ENCODE data around the gene ZNF554. TPM values are rescaled to one million over a fixed set of nuclear protein-coding genes. Genes with fewer than 3 reads are reported as not detected.

ZNF554 gene
- total RNA-seq, 3 donors from 2014 or later (not counting 1 experiment from before 2014, with no cell fraction given), result 3.4 to 5.6 (median 3.7) TPM

DNA sequence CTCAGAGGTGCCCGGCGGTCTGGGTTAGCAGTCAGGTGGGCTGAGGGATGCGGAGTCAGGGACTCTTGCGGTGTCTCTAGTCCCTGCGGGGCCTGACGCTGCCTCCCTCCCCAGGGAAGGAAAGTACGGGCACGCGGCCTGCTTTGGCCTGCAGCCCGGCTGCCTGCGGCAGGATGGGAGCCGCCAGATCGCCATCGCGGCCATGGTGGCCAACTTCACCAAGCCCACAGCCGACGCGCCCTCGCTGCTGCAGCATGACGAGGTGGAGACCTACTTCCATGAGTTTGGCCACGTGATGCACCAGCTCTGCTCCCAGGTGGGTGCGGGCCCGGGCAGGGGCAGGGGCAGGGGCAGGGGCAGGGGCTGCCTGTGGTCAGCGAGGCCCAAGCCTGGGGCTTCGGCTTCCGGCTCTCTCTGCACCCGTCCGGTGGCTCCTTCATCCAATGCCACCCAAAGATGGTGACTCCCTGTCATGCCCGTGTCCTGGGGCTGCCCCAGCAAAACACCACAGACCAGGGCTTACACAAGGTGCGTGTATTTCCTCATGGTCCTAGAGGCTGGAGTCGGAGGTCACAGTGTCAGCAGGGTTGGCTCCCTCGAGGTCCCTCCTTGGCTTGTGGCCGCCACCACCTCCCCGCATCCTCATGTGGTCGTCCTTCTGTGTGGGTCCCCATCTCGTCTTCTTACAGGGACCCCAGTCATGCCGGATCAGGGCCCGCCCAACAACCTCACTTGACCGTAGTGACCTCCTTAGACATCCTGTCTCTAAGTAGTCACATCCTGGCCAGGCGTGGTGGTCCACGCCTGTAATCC is 11.3 kb upstream of the ZNF554 start:
- Histone ChIP-seq H3K4me1 (ENCODE audit: control insufficient read depth, insufficient read depth, low read length) (no peaks in the 10 kb centered on the region), H3K4me3 (ENCODE audit: low read length) (no peak overlapping the region), H3K9me3 (ENCODE audit: control insufficient read depth, insufficient read depth, low read length) (no peaks in the 10 kb centered on the region), H3K27ac (ENCODE audit: low read length) (no peak overlapping the region), H3K36me3 (ENCODE audit: control insufficient read depth, insufficient read depth, low read length) (peaks cover 15% of the 10 kb centered on the region), H3K27me3 (ENCODE audit: control insufficient read depth, insufficient read depth, low read length) (no peaks in the 10 kb centered on the region)
- Mint-ChIP-seq H3K9me3 (no peaks in the 10 kb centered on the region), H3K36me3 (no peaks in the 10 kb centered on the region), H3K27me3 (ENCODE audit: low read depth in 2 of 2) (no peaks in the 10 kb centered on the region), H3K27ac (no peak overlapping the region), H3K4me3 (no peak overlapping the region), H3K4me1 (peaks cover 0 to 4% of the 10 kb centered on the region in 2 donors)
- intact Hi-C loops (cut with micrococcal nuclease), result no loop called here
- DNase-seq, result no peak
- 96% methylated on average over 41 of the region's 41 CpGs for WGBS (ENCODE audit: insufficient coverage)
- TF ChIP-seq, protein P1, sequence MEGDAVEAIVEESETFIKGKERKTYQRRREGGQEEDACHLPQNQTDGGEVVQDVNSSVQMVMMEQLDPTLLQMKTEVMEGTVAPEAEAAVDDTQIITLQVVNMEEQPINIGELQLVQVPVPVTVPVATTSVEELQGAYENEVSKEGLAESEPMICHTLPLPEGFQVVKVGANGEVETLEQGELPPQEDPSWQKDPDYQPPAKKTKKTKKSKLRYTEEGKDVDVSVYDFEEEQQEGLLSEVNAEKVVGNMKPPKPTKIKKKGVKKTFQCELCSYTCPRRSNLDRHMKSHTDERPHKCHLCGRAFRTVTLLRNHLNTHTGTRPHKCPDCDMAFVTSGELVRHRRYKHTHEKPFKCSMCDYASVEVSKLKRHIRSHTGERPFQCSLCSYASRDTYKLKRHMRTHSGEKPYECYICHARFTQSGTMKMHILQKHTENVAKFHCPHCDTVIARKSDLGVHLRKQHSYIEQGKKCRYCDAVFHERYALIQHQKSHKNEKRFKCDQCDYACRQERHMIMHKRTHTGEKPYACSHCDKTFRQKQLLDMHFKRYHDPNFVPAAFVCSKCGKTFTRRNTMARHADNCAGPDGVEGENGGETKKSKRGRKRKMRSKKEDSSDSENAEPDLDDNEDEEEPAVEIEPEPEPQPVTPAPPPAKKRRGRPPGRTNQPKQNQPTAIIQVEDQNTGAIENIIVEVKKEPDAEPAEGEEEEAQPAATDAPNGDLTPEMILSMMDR (IDR thresholded peaks at IDR 0.05), result no peak
- ATAC-seq, result no peak

DNA sequence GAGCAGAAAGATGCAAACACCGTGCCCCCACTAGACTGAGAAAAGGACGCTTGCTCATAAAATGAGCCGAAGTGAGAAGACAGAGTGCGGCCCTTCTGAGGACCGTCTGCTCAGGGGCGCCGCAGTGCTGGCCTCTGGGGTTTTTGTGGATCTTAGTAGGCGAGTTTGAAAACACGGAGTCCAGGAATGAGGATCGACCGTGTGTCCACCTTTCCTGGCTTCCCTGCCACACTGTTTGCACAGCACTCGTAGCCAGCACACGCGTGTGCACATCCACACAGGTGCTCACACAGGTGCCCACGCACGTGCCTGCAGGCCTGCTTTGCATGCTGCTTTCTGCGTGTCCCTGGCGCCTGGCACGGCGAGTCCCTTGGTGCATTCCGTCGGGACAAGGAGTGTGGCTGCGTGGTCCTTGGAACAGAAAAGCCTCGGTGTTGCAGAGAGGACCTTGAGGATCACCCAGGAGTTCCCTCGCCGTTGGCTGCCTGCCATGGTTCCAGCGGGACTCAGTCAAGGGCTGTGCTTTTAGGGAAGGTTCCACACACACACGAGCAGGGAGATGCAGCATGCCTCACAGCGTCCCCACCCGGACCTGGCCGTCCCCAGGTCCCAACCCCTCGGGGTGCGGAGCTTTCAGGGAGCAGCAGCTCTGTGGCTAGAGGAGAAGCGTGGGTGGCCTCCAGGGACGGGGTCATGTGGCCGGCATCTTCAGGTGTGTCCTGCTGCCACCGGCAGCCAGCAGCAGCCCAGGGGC is 10.1 kb upstream of the ZNF554 start:
- intact Hi-C loops (cut with micrococcal nuclease), result no loop called here
- peaks cover 15% of the 10 kb centered on the region for H3K36me3 ChIP-seq (ENCODE audit: control insufficient read depth, insufficient read depth, low read length)

DNA sequence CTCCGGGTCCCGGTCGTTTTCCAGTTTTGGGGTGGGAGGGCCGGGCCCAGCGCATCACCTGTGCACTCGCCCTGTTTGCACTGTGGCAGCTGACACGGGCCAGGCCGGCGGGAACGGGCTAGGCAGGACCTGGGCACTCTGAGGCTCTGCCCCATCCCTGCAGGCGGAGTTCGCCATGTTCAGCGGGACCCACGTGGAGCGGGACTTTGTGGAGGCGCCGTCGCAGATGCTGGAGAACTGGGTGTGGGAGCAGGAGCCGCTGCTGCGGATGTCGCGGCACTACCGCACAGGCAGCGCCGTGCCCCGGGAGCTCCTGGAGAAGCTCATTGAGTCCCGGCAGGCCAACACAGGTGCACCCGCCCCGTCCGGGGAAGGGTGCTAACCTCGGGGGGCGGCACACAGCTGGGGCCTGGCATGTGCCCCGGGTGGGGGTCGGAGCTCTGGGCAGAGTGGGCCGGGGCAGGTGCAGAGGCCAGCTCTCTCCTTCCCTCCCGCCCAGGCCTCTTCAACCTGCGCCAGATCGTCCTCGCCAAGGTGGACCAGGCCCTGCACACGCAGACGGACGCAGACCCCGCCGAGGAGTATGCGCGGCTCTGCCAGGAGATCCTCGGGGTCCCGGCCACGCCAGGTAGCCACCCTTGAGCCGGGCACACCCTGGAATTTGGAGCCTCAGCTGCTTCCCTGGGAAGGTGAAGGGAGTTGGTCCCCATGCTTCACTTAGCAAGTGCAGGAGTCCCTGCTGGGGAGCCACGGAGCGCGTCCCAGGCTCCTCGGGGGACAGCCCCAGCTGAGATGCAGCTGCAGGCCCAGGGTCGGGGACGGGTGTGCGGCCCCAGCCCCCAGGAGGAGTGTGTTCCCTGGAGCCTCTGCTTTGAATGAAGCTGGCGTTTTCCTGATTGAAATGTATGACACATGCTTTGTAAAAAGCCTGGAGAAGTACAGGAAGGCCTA is 9.3 kb upstream of the ZNF554 start:
- WGBS (ENCODE audit: insufficient coverage), result 93% methylated on average over 58 of the region's 58 CpGs
- H3K4me3 Mint-ChIP-seq, result no peak overlapping the region
- no peak for ATAC-seq

More for the DNA sequence above, 10.1 kb upstream of the ZNF554 start:
- Mint-ChIP-seq H3K4me1 (no peaks in the 10 kb centered on the region), H3K27ac (no peak overlapping the region), H3K4me3 (no peak overlapping the region), H3K36me3 (no peaks in the 10 kb centered on the region), H3K9me3 (no peaks in the 10 kb centered on the region), H3K27me3 (ENCODE audit: low read depth in 2 of 2) (no peaks in the 10 kb centered on the region)
- no peaks in the 10 kb centered on the region for H3K27me3 ChIP-seq (ENCODE audit: control insufficient read depth, insufficient read depth, low read length)
- H3K4me1 ChIP-seq (ENCODE audit: control insufficient read depth, insufficient read depth, low read length), result no peaks in the 10 kb centered on the region
- no peak for DNase-seq
- no peak overlapping the region for H3K27ac ChIP-seq (ENCODE audit: low read length)
- ATAC-seq, result no peak
- TF ChIP-seq, protein P1 (IDR thresholded peaks at IDR 0.05), result no peak
- no peak overlapping the region for H3K4me3 ChIP-seq (ENCODE audit: low read length)
- 98% methylated on average over 37 of the region's 37 CpGs for whole genome bisulfite sequencing (ENCODE audit: insufficient coverage)
- H3K9me3 ChIP-seq (ENCODE audit: control insufficient read depth, insufficient read depth, low read length), result no peaks in the 10 kb centered on the region

More for the DNA sequence above, 9.3 kb upstream of the ZNF554 start:
- TF ChIP-seq, protein P1 (IDR thresholded peaks at IDR 0.05), result no peak
- H3K36me3 ChIP-seq (ENCODE audit: control insufficient read depth, insufficient read depth, low read length), result peaks cover 9% of the 10 kb centered on the region
- intact Hi-C loops (cut with micrococcal nuclease), result no loop called here
- H3K4me1 Mint-ChIP-seq, result no peaks in the 10 kb centered on the region
- H3K9me3 Mint-ChIP-seq, result no peaks in the 10 kb centered on the region
- H3K27me3 Mint-ChIP-seq (ENCODE audit: low read depth in 2 of 2), result no peaks in the 10 kb centered on the region
- no peak overlapping the region for H3K4me3 ChIP-seq (ENCODE audit: low read length)
- no peaks in the 10 kb centered on the region for H3K36me3 Mint-ChIP-seq
- no peaks in the 10 kb centered on the region for H3K27me3 ChIP-seq (ENCODE audit: control insufficient read depth, insufficient read depth, low read length)
- H3K27ac ChIP-seq (ENCODE audit: low read length), result no peak overlapping the region
- H3K9me3 ChIP-seq (ENCODE audit: control insufficient read depth, insufficient read depth, low read length), result no peaks in the 10 kb centered on the region
- H3K27ac Mint-ChIP-seq, result no peak overlapping the region
- no peaks in the 10 kb centered on the region for H3K4me1 ChIP-seq (ENCODE audit: control insufficient read depth, insufficient read depth, low read length)
- no peak for DNase-seq
